DMS153 treated with DMSO at 0.1 percent for 48 hours (cell line): ENCODE measurements around the gene PTPRR.
A peak's percentile ranks its signal among the peaks of the same experiment; 100 is the strongest.

Experiments used
- DNase-seq: peaks from one replicate; lab custom pipeline; 2025; ENCODE audit not compliant: unreplicated experiment; lab: John Stamatoyannopoulos, UW

Gene PTPRR

GRCh38 chr12:70920251-70920851, at the start of gene PTPRR:
TSS of gene PTPRR (minus strand) at chr12:70920738. CDS start at chr12:70920390, 348 bp downstream.
- DNase-seq = peak; percentile 27

- no peak for DNase-seq
These were observed 46.7 kb upstream of the PTPRR start for GRCh38 chr12:70966996-70967790.

- DNase-seq = no peak
These were observed 45.5 kb upstream of the PTPRR start for GRCh38 chr12:70966046-70966445.

- no peak for DNase-seq
These were observed 44.5 kb upstream of the PTPRR start for GRCh38 chr12:70964867-70965510.

- no peak for DNase-seq
These were observed 42.6 kb upstream of the PTPRR start for GRCh38 chr12:70963081-70963660.

GRCh38 chr12:70962226-70962794, 41.8 kb upstream of the PTPRR start:
- DNase-seq = no peak

GRCh38 chr12:70960484-70960883, 39.9 kb upstream of the PTPRR start:
- no peak for DNase-seq

- DNase-seq = no peak
These were observed 34.9 kb upstream of the PTPRR start for GRCh38 chr12:70955415-70955814.

GRCh38 chr12:70950451-70950850, 29.9 kb upstream of the PTPRR start:
- DNase-seq = no peak

- DNase-seq = no peak
These were observed 28.4 kb upstream of the PTPRR start for GRCh38 chr12:70948976-70949336.

GRCh38 chr12:70948236-70948975, 27.9 kb upstream of the PTPRR start:
- no peak for DNase-seq

- DNase-seq = no peak
These were observed 15.8 kb upstream of the PTPRR start for GRCh38 chr12:70936203-70936813.

GRCh38 chr12:70933133-70933532, 12.6 kb upstream of the PTPRR start:
- DNase-seq = no peak

GRCh38 chr12:70929029-70929428, 8.5 kb upstream of the PTPRR start:
- no peak for DNase-seq

- DNase-seq = no peak
These were observed 7.5 kb upstream of the PTPRR start for GRCh38 chr12:70928071-70928470.

- DNase-seq = no peak
These were observed 6.8 kb upstream of the PTPRR start for GRCh38 chr12:70927356-70927755.

- DNase-seq = no peak
These were observed 5.0 kb upstream of the PTPRR start for GRCh38 chr12:70925539-70925938.

- DNase-seq = no peak
These were observed 353 bp upstream of the PTPRR start for GRCh38 chr12:70920891-70921290.

GRCh38 chr12:70919597-70920035, 922 bp downstream of the PTPRR start:
- DNase-seq = no peak

GRCh38 chr12:70919176-70919575, 1.4 kb downstream of the PTPRR start:
- no peak for DNase-seq
